ENCODE data around the gene ZDHHC8. TPM values are rescaled to one million over a fixed set of nuclear protein-coding genes. Genes with fewer than 3 reads are reported as not detected.

ZDHHC8 gene
- total and polyA plus RNA-seq, 7 experiments from 2014 or later, result 0.95 to 88.5 (median 65.9) TPM

DNA sequence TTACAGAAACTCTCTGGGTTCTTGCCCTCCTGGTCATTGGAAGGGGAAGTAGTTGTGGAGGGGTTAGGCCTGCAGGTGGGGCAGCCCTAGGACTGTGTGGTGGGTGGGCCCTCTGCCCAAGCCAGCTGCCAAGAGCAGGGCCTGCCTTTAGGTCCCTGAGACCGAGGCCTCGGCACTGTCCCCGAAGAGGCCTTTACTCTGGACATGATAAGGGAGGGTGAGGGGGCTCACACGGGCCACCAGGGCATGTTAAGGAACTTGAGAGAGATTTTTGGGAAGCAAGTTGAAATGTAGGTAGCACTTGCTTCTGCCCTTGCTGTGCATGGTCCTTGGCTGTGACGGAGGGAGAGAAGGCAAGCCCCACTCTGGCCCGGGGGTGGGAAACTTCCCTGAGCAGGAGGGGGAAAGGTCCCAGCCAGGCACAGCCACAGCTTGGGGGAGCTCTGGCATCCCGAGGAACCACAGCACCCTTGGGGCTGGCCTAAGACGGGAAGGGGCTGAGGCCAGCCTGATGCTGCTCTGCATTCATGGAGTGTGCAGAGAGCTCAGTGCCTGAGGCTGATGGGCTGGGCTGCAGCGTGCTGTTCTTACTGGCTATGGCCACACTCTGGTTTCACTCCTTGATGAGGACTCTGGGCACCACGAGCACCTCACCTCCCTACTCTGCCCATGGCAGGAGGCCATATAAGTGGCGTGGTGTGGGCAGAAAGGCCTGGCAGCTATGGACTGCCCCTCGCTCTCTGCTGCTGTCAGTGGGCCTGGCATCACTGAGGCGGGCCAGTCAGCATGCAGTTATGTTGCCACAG, 23.4 kb upstream of the ZDHHC8 start:
- Histone ChIP-seq H3K4me3 (ENCODE audit: low read length) (no peak overlapping the region), H3K9me3 (ENCODE audit: control insufficient read depth in 2 of 3, low read length in 3 of 3) (no peaks in the 10 kb centered on the region), H3K27ac (ENCODE audit: low read depth, low read length) (no peak overlapping the region), H3K36me3 (ENCODE audit: control insufficient read depth in 2 of 3, insufficient read depth in 3 of 3, low read length in 3 of 3) (peaks cover 0 to 87% (median 6%) of the 10 kb centered on the region in 3 experiments), H3K27me3 (ENCODE audit: control insufficient read depth in 2 of 2, insufficient read depth in 2 of 2, low read length in 2 of 2) (no peaks in the 10 kb centered on the region), H3K4me1 (ENCODE audit: control insufficient read depth in 2 of 2, insufficient read depth in 2 of 2, low read length in 2 of 2) (peaks cover 0 to 6% of the 10 kb centered on the region in 2 donors)
- no peak overlapping the region for H3K4me3 Mint-ChIP-seq
- peak overlapping the region in 7 of 9 donors; percentile 25 to 63 (median 57) for H3K27ac Mint-ChIP-seq
- DNase-seq (no peak), ATAC-seq (no peak)
- H3K36me3 Mint-ChIP-seq, result peaks cover 0 to 7% (median 6%) of the 10 kb centered on the region in 5 donors
- intact Hi-C loops (cut with micrococcal nuclease), result no loop called here
- ChIA-PET POLR2A (no interaction called here), CTCF (interaction anchor here (0.6 kb wide), 1 partner anchor 470 kb away, joined by 4 read pairs; no protein-coding TSS in a partner anchor)
- peaks cover under 1 to 15% (median 8%) of the 10 kb centered on the region in 7 donors for H3K4me1 Mint-ChIP-seq
- no peaks in the 10 kb centered on the region for H3K9me3 Mint-ChIP-seq
- H3K27me3 Mint-ChIP-seq, result no peaks in the 10 kb centered on the region

DNA sequence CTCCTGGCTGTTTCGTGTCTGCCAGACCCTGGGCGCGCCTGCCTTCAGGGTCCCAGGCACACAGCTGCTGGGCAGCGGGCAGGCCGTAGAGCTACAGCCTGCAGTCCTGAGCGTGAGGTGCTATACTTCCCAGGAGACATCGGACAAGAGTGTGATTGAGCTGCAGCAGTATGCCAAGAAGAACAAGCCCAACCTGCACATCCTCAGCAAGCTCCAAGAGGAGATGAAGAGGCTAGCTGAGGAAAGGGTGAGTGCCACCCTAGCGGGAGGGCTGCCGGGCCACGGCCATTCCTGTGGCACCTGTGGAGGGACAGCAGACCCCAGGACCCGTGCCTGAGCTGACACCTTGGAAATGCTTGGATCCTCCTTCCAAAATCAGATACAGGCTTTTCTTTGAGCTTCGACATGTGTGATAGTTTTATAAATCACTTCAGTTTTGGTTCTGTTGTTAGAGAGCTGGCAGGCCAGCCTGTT, 22.8 kb upstream of the ZDHHC8 start:
- Mint-ChIP-seq H3K27me3 (no peaks in the 10 kb centered on the region), H3K4me3 (no peak overlapping the region), H3K9me3 (no peaks in the 10 kb centered on the region), H3K27ac (peak overlapping the region in 5 of 9 donors; percentile 16 to 57 (median 34)), H3K4me1 (peaks cover 0 to 15% (median 8%) of the 10 kb centered on the region in 7 donors), H3K36me3 (peaks cover 0 to 7% (median 6%) of the 10 kb centered on the region in 5 donors)
- CTCF ChIA-PET, result interaction anchor here (0.6 kb wide), 2 partner anchors 12 to 470 kb away, joined by 4 to 8 read pairs; no protein-coding TSS in a partner anchor
- no peaks in the 10 kb centered on the region for H3K27me3 ChIP-seq (ENCODE audit: control insufficient read depth in 2 of 2, insufficient read depth in 2 of 2, low read length in 2 of 2)
- H3K36me3 ChIP-seq (ENCODE audit: control insufficient read depth in 2 of 3, insufficient read depth in 3 of 3, low read length in 3 of 3), result peaks cover 0 to 88% (median 6%) of the 10 kb centered on the region in 3 experiments
- H3K9me3 ChIP-seq (ENCODE audit: control insufficient read depth in 2 of 3, low read length in 3 of 3), result no peaks in the 10 kb centered on the region
- intact Hi-C loops (cut with micrococcal nuclease), result no loop called here
- ATAC-seq (no peak), DNase-seq (no peak)
- no peak overlapping the region for H3K4me3 ChIP-seq (ENCODE audit: low read length)
- POLR2A ChIA-PET, result no interaction called here
- no peak overlapping the region for H3K27ac ChIP-seq (ENCODE audit: low read depth, low read length)
- H3K4me1 ChIP-seq (ENCODE audit: control insufficient read depth in 2 of 2, insufficient read depth in 2 of 2, low read length in 2 of 2), result peaks cover 0 to 6% of the 10 kb centered on the region in 2 donors

DNA sequence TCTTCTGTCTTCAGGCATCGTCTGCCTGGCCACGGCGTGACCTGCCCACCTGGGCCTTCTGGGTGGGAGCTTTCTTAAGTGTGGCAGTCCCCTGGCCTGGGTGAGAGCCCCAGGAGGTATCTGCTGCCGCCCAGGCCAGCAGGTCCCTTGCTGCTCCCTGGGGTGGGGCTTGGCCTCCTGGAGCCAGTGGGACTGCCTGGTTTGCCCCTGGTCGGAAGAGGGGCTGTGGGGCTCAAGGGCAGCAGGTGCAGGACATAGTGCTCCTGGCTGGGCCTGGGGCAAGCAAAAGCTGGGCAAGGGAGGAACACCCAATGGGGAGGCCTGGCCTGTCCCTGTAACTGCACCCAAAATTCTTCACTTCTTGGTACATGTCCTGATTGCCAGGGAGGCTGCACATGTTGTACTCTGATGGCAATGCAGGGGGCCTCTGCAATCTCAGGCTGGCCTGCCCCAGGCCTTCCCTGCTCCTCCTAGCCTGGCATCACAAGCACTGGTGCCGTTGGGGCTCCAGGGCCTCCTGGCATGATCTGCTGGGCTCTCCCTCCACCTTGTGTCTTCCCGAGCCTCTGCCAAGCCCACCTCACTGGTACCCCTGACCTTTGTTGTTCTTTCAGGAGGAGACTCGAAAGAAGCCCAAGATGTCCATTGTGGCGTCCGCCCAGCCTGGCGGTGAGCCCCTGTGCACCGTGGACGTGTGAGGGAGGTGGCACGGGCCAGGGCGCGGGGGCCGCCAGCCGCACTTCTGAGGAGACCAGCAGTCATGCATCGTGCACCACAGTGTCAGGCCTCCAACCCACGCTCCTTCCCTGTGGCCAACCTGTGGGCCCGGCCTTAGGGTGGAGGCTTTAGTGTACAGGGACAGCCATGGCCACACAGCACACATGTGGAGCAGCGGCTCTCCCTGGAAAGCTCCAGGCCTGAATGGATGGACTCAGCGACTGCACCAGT, 21.9 kb upstream of the ZDHHC8 start:
- Mint-ChIP-seq H3K36me3 (peaks cover 0 to 10% (median 6%) of the 10 kb centered on the region in 5 donors), H3K27ac (peak overlapping the region in 3 of 9 donors; percentile 38 to 62 (median 49)), H3K27me3 (no peaks in the 10 kb centered on the region), H3K4me3 (no peak overlapping the region), H3K9me3 (no peaks in the 10 kb centered on the region), H3K4me1 (peaks cover 0 to 21% (median 8%) of the 10 kb centered on the region in 7 donors)
- H3K9me3 ChIP-seq (ENCODE audit: control insufficient read depth in 2 of 3, low read length in 3 of 3), result no peaks in the 10 kb centered on the region
- H3K27ac ChIP-seq (ENCODE audit: low read depth, low read length), result peak overlapping the region; percentile 22
- peaks cover 0 to 95% (median 11%) of the 10 kb centered on the region in 3 experiments for H3K36me3 ChIP-seq (ENCODE audit: control insufficient read depth in 2 of 3, insufficient read depth in 3 of 3, low read length in 3 of 3)
- DNase-seq (no peak), ATAC-seq (no peak)
- CTCF ChIA-PET, result interaction anchor here (0.6 to 1.0 kb wide), 2 partner anchors 8 to 11 kb away, joined by 4 to 8 read pairs; no protein-coding TSS in a partner anchor
- intact Hi-C loops (cut with micrococcal nuclease), result loop anchor here in 1 of 2 donors (10.0 kb wide), 1 partner anchor 965 kb away; the partner anchor contains the start of gene ESS2
- peaks cover 0 to 6% of the 10 kb centered on the region in 2 donors for H3K4me1 ChIP-seq (ENCODE audit: control insufficient read depth in 2 of 2, insufficient read depth in 2 of 2, low read length in 2 of 2)
- H3K27me3 ChIP-seq (ENCODE audit: control insufficient read depth in 2 of 2, insufficient read depth in 2 of 2, low read length in 2 of 2), result no peaks in the 10 kb centered on the region
- POLR2A ChIA-PET, result interaction anchor here (0.6 kb wide), 1 partner anchor 31 kb away, joined by 3 read pairs; no protein-coding TSS in a partner anchor
- H3K4me3 ChIP-seq (ENCODE audit: low read length), result no peak overlapping the region

DNA sequence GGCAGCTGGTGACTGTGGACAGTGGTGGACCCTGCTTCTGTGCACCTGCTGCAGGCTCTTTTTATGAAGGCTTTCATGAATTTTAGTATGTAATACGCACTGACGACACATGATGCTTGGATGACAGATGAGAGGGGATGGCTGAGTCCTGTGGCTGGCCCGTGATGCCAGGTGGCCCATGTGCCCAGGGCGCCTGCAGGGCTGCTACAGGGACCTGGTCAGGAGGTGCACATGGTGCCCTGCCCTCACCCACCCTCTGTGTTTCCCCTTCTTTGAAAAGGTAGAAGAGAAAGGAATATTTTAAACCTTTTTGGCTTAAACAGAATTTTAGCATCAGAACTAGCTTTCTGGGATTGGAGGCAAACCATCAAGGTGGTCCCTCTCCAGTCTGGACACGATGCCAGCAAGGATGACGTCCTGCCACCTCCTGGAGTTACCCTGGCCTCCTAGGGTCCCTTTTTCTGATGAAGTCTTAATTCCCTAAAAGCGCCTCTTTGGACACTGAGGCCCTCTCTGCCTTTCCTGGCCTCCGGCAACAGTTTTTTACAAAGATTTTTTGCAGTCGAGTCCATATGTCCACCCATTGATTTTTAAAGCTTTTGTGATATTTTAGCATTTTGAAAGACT, 21.1 kb upstream of the ZDHHC8 start:
- intact Hi-C loops (cut with micrococcal nuclease), result loop anchor here in 1 of 2 donors (10.0 kb wide), 1 partner anchor 966 kb away; the partner anchor contains the start of gene ESS2

GRCh38 chr22:20111045-20111688, 20.4 kb upstream of the ZDHHC8 start:
- Mint-ChIP-seq H3K4me3 (no peak overlapping the region), H3K4me1 (peaks cover 8 to 29% (median 13%) of the 10 kb centered on the region in 7 donors), H3K9me3 (no peaks in the 10 kb centered on the region), H3K36me3 (peaks cover 0 to 13% (median 6%) of the 10 kb centered on the region in 5 donors), H3K27me3 (no peaks in the 10 kb centered on the region), H3K27ac (peak overlapping the region; percentile 28 to 88 (median 64))
- Histone ChIP-seq H3K27me3 (ENCODE audit: control insufficient read depth in 2 of 2, insufficient read depth in 2 of 2, low read length in 2 of 2) (no peaks in the 10 kb centered on the region), H3K4me3 (ENCODE audit: low read length) (no peak overlapping the region), H3K36me3 (ENCODE audit: control insufficient read depth in 2 of 3, insufficient read depth in 3 of 3, low read length in 3 of 3) (peaks cover 0 to 94% (median 11%) of the 10 kb centered on the region in 3 experiments), H3K27ac (ENCODE audit: low read depth, low read length) (peak overlapping the region; percentile 50), H3K4me1 (ENCODE audit: control insufficient read depth in 2 of 2, insufficient read depth in 2 of 2, low read length in 2 of 2) (peaks cover 11 to 17% of the 10 kb centered on the region in 2 donors), H3K9me3 (ENCODE audit: control insufficient read depth in 2 of 3, low read length in 3 of 3) (no peaks in the 10 kb centered on the region)
- ATAC-seq, result peak; percentile 70
- intact Hi-C loops (cut with micrococcal nuclease), result loop anchor here in 1 of 2 donors (1.0 to 10.0 kb wide), 2 partner anchors 141 to 966 kb away; partner anchors contain the start of gene ESS2
- CTCF ChIA-PET, result interaction anchor here (1.2 kb wide), 1 partner anchor 93 kb away, joined by 3 read pairs; no protein-coding TSS in a partner anchor
- POLR2A ChIA-PET, result no interaction called here
- peak in 2 of 9 donors; percentile 17 to 24 for DNase-seq

More for the DNA sequence above, 21.1 kb upstream of the ZDHHC8 start:
- Mint-ChIP-seq H3K4me3 (no peak overlapping the region), H3K36me3 (peaks cover 0 to 13% (median 6%) of the 10 kb centered on the region in 5 donors), H3K9me3 (no peaks in the 10 kb centered on the region), H3K27me3 (no peaks in the 10 kb centered on the region), H3K27ac (peak overlapping the region in 7 of 9 donors; percentile 28 to 88 (median 54)), H3K4me1 (peaks cover 5 to 27% (median 13%) of the 10 kb centered on the region in 7 donors)
- POLR2A ChIA-PET, result no interaction called here
- H3K4me1 ChIP-seq (ENCODE audit: control insufficient read depth in 2 of 2, insufficient read depth in 2 of 2, low read length in 2 of 2), result peaks cover 4 to 10% of the 10 kb centered on the region in 2 donors
- no peaks in the 10 kb centered on the region for H3K9me3 ChIP-seq (ENCODE audit: control insufficient read depth in 2 of 3, low read length in 3 of 3)
- H3K36me3 ChIP-seq (ENCODE audit: control insufficient read depth in 2 of 3, insufficient read depth in 3 of 3, low read length in 3 of 3), result peaks cover 0 to 97% (median 11%) of the 10 kb centered on the region in 3 experiments
- DNase-seq (no peak), ATAC-seq (no peak)
- no peaks in the 10 kb centered on the region for H3K27me3 ChIP-seq (ENCODE audit: control insufficient read depth in 2 of 2, insufficient read depth in 2 of 2, low read length in 2 of 2)
- no peak overlapping the region for H3K4me3 ChIP-seq (ENCODE audit: low read length)
- peak overlapping the region; percentile 50 for H3K27ac ChIP-seq (ENCODE audit: low read depth, low read length)
- CTCF ChIA-PET, result interaction anchor here (1.0 to 1.2 kb wide), 2 partner anchors 9 to 92 kb away, joined by 3 to 4 read pairs; no protein-coding TSS in a partner anchor
